ENCODE results near the gene NINL. TPM values are rescaled to one million over a fixed set of nuclear protein-coding genes. Genes with fewer than 3 reads are reported as not detected.

The NINL gene
- total RNA-seq, 1 experiment from 2014 or later, result 7.2 TPM

DNA sequence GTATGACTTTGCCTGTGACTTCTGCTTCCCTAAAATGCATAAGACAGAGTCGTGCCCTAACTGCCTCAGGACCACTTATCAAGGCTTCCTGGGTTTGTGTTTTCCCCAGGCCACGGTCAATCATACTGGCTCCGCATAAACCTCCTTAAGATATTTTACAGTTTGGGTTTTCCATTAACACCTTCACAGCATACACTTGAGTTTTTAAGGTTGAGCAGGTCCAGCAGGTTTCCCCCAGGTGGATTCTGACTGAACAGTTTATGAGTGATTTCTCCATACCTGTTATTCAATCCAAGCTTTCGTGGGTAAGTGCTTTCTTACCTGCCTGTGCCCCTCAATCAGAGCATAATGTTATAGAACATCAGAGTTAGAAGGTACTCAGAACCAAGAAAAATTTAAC lies 39.3 kb downstream of the NINL start:
- DNase-seq (ENCODE audit: low read depth, low spot score) (no peak), ATAC-seq (no peak)
- POLR2A ChIA-PET, result no interaction called here
- no peak overlapping the region for H2AFZ ChIP-seq (ENCODE audit: low read depth, low read length, poor library complexity, severe bottlenecking)
- no peak overlapping the region for H3K4me3 ChIP-seq (replicated peaks in 1 of 2; ENCODE audit: low read depth in 1 of 2, low read length in 2 of 2)
- no peaks in the 10 kb centered on the region for H4K20me1 ChIP-seq (ENCODE audit: insufficient read depth)
- H3K9me2 ChIP-seq (ENCODE audit: insufficient read depth), result no peaks in the 10 kb centered on the region
- H3K4me2 ChIP-seq (ENCODE audit: low read length), result no peak overlapping the region
- TF ChIP-seq, protein P1, sequence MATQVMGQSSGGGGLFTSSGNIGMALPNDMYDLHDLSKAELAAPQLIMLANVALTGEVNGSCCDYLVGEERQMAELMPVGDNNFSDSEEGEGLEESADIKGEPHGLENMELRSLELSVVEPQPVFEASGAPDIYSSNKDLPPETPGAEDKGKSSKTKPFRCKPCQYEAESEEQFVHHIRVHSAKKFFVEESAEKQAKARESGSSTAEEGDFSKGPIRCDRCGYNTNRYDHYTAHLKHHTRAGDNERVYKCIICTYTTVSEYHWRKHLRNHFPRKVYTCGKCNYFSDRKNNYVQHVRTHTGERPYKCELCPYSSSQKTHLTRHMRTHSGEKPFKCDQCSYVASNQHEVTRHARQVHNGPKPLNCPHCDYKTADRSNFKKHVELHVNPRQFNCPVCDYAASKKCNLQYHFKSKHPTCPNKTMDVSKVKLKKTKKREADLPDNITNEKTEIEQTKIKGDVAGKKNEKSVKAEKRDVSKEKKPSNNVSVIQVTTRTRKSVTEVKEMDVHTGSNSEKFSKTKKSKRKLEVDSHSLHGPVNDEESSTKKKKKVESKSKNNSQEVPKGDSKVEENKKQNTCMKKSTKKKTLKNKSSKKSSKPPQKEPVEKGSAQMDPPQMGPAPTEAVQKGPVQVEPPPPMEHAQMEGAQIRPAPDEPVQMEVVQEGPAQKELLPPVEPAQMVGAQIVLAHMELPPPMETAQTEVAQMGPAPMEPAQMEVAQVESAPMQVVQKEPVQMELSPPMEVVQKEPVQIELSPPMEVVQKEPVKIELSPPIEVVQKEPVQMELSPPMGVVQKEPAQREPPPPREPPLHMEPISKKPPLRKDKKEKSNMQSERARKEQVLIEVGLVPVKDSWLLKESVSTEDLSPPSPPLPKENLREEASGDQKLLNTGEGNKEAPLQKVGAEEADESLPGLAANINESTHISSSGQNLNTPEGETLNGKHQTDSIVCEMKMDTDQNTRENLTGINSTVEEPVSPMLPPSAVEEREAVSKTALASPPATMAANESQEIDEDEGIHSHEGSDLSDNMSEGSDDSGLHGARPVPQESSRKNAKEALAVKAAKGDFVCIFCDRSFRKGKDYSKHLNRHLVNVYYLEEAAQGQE (IDR thresholded peaks at IDR 0.05; ENCODE audit: low read depth), result no peak
- TF ChIP-seq EZH2phosphoT487 (IDR thresholded peaks at IDR 0.05; ENCODE audit: borderline replicate concordance), result no peak
- no peak for TF ChIP-seq CEBPB (IDR thresholded peaks at IDR 0.05; ENCODE audit: low read depth)
- TF ChIP-seq CBX3 (IDR thresholded peaks at IDR 0.05; ENCODE audit: low read depth), result no peak
- no peak for TF ChIP-seq POLR2A (IDR thresholded peaks at IDR 0.05; ENCODE audit: borderline replicate concordance, extremely low read depth, insufficient read depth, insufficient read length)
- TF ChIP-seq, protein P2, sequence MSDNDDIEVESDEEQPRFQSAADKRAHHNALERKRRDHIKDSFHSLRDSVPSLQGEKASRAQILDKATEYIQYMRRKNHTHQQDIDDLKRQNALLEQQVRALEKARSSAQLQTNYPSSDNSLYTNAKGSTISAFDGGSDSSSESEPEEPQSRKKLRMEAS (IDR thresholded peaks at IDR 0.05), result no peak
- H3K9ac ChIP-seq (ENCODE audit: low read length), result no peak overlapping the region
- H3K36me3 ChIP-seq (ENCODE audit: control insufficient read depth in 1 of 2, insufficient read depth in 2 of 2, low read length in 2 of 2), result no peaks in the 10 kb centered on the region
- H3K9me3 ChIP-seq (ENCODE audit: control insufficient read depth in 1 of 2, insufficient read depth in 1 of 2, low read depth in 1 of 2, low read length in 2 of 2), result no peaks in the 10 kb centered on the region
- CTCF ChIA-PET, result no interaction called here
- no peaks in the 10 kb centered on the region for H3K79me2 ChIP-seq (ENCODE audit: insufficient read depth, low read length)
- H3K27me3 ChIP-seq (ENCODE audit: insufficient read depth, low read length), result no peaks in the 10 kb centered on the region
- peaks cover 20 to 31% of the 10 kb centered on the region in 2 experiments for H3K4me1 ChIP-seq (ENCODE audit: control insufficient read depth in 1 of 2, insufficient read depth in 2 of 2, low read length in 2 of 2)
- intact Hi-C loops (cut with micrococcal nuclease), result loop anchor here (10.0 kb wide), 2 partner anchors 121 to 149 kb away; partner anchors contain the start of gene ZNF337
- H3K27ac ChIP-seq (ENCODE audit: low read depth, low read length), result no peak overlapping the region
- RAD21 ChIA-PET (ENCODE audit: low non-redundant PET in 1 of 2, low total read pairs in 2 of 2, uncharacterized antibody in 2 of 2, unreplicated experiment in 2 of 2), result no interaction called here
- no TSS peak for BruUV-seq (replicated peaks)

DNA sequence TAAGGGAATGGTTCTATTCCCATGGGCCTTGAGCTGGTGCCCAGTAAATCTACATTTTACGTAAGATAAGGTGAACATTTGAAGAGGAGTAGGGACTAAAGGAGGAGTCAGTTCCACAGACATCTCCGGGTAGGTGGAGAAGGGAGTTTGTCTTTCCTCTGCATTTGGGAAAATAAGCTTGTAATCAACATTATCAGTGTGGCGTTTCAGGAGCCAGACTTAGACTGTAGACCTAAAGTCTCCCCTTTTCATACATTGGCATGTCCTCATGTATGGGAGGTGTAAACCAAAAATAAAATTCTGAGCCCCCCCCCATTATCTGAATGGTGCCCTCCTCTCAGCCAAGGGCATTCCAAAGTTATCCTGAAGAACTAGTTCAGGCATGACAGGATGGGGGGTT lies 40.2 kb downstream of the NINL start:
- peaks cover 20 to 36% of the 10 kb centered on the region in 2 experiments for H3K4me1 ChIP-seq (ENCODE audit: control insufficient read depth in 1 of 2, insufficient read depth in 2 of 2, low read length in 2 of 2)
- ATAC-seq, result no peak
- H3K36me3 ChIP-seq (ENCODE audit: control insufficient read depth in 1 of 2, insufficient read depth in 2 of 2, low read length in 2 of 2), result no peaks in the 10 kb centered on the region

More for the DNA sequence above, 40.2 kb downstream of the NINL start:
- no peak for DNase-seq (ENCODE audit: low read depth, low spot score)
- no peaks in the 10 kb centered on the region for H4K20me1 ChIP-seq (ENCODE audit: insufficient read depth)
- TF ChIP-seq, protein P3, sequence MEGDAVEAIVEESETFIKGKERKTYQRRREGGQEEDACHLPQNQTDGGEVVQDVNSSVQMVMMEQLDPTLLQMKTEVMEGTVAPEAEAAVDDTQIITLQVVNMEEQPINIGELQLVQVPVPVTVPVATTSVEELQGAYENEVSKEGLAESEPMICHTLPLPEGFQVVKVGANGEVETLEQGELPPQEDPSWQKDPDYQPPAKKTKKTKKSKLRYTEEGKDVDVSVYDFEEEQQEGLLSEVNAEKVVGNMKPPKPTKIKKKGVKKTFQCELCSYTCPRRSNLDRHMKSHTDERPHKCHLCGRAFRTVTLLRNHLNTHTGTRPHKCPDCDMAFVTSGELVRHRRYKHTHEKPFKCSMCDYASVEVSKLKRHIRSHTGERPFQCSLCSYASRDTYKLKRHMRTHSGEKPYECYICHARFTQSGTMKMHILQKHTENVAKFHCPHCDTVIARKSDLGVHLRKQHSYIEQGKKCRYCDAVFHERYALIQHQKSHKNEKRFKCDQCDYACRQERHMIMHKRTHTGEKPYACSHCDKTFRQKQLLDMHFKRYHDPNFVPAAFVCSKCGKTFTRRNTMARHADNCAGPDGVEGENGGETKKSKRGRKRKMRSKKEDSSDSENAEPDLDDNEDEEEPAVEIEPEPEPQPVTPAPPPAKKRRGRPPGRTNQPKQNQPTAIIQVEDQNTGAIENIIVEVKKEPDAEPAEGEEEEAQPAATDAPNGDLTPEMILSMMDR (IDR thresholded peaks at IDR 0.05 in 2 of 3, conservative IDR thresholded peaks at IDR 0.05 in 1 of 3; ENCODE audit: borderline replicate concordance in 1 of 3, insufficient read depth in 1 of 3, low read depth in 2 of 3, low read length in 2 of 3), result no peak
- TF ChIP-seq EZH2 (IDR thresholded peaks at IDR 0.05) (no peak), ZNF274 (IDR thresholded peaks at IDR 0.05; ENCODE audit: low read depth, low read length) (no peak), RAD21 (IDR thresholded peaks at IDR 0.05; ENCODE audit: low read depth) (no peak), SRF (IDR thresholded peaks at IDR 0.05; ENCODE audit: low read depth) (no peak), EZH2phosphoT487 (IDR thresholded peaks at IDR 0.05; ENCODE audit: borderline replicate concordance) (no peak), EGR1 (IDR thresholded peaks at IDR 0.05; ENCODE audit: low read depth) (no peak), ELF1 (IDR thresholded peaks at IDR 0.05; ENCODE audit: borderline replicate concordance, low read depth) (no peak)
- H3K27ac ChIP-seq (ENCODE audit: low read depth, low read length), result no peak overlapping the region
- no peak overlapping the region for H3K4me3 ChIP-seq (replicated peaks in 1 of 2; ENCODE audit: low read depth in 1 of 2, low read length in 2 of 2)
- CTCF ChIA-PET, result no interaction called here
- intact Hi-C loops (cut with micrococcal nuclease), result loop anchor here (10.0 kb wide), 2 partner anchors 120 to 150 kb away; partner anchors contain the start of gene ZNF337
- H3K9me2 ChIP-seq (ENCODE audit: insufficient read depth), result no peaks in the 10 kb centered on the region
- H3K4me2 ChIP-seq (ENCODE audit: low read length), result no peak overlapping the region
- H3K79me2 ChIP-seq (ENCODE audit: insufficient read depth, low read length), result no peaks in the 10 kb centered on the region
- H3K9me3 ChIP-seq (ENCODE audit: control insufficient read depth in 1 of 2, insufficient read depth in 1 of 2, low read depth in 1 of 2, low read length in 2 of 2), result no peaks in the 10 kb centered on the region
- no peak overlapping the region for H2AFZ ChIP-seq (ENCODE audit: low read depth, low read length, poor library complexity, severe bottlenecking)
- no TSS peak for BruUV-seq (replicated peaks)
- POLR2A ChIA-PET, result no interaction called here
- no peak overlapping the region for H3K9ac ChIP-seq (ENCODE audit: low read length)
- no peaks in the 10 kb centered on the region for H3K27me3 ChIP-seq (ENCODE audit: insufficient read depth, low read length)
- RAD21 ChIA-PET (ENCODE audit: low non-redundant PET in 1 of 2, low total read pairs in 2 of 2, uncharacterized antibody in 2 of 2, unreplicated experiment in 2 of 2), result no interaction called here
